Upper lobe of right lung (tissue), 1 donor: ENCODE measurements around the gene GJA1. TPM values are rescaled to one million over a fixed set of nuclear protein-coding genes. Genes with fewer than 3 reads are reported as not detected.

Experiments used
- ATAC-seq: fragments of 200-7000 bp; cut with Tn5 transposase; one replicate; pipeline ENCODE4 v1.9.1; 2020; ENCODE audit warnings: mild to moderate bottlenecking, moderate library complexity
- DNase-seq: peaks from one replicate; pipeline ENCODE4 v3.0.0-alpha.2; 2020
- H3K27ac ChIP-seq: fragments of 200-600 bp; one replicate; pipeline ENCODE4 v1.8.0; 2022
- H3K27me3 ChIP-seq: fragments of 200-600 bp; one replicate; pipeline ENCODE4 v1.8.0; 2022; ENCODE audit warnings: mild to moderate bottlenecking
- H3K36me3 ChIP-seq: fragments of 200-600 bp; one replicate; pipeline ENCODE4 v1.8.0; 2022
- H3K4me1 ChIP-seq: fragments of 200-600 bp; one replicate; pipeline ENCODE4 v1.8.0; 2022
- H3K4me3 ChIP-seq: fragments of 200-600 bp; one replicate; pipeline ENCODE4 v1.8.0; 2022; ENCODE audit warnings: mild to moderate bottlenecking
- H3K9me3 ChIP-seq: fragments of 200-600 bp; one replicate; pipeline ENCODE4 v1.8.0; 2022
- intact Hi-C: fragments of 100-400 bp; cut with DNase I; formaldehyde crosslinking; loops from one replicate; pipeline ENCODE4 v1.11.0; 2022
- total RNA-seq: library from RNA; stranded (reverse); fragmentation: NEBNext Ultra II Directional; extraction: Animal tissue kit (Norgen Biotek cat#: 25700); gene quantifications from one replicate; pipeline ENCODE4 v1.2.1, GENCODE V29; 2021
- TF ChIP-seq, protein P1 (sequence below): fragments of 200-600 bp; IDR thresholded peaks from one replicate; pipeline ENCODE4 v1.8.0; 2022; ENCODE audit warnings: antibody characterized with exemption
- donor health status: DM: no; HTN: yes; CAD: no; lungs with severe emphysema.

The GJA1 gene
- total RNA-seq, 1 donor from 2014 or later = 127 TPM

DNA sequence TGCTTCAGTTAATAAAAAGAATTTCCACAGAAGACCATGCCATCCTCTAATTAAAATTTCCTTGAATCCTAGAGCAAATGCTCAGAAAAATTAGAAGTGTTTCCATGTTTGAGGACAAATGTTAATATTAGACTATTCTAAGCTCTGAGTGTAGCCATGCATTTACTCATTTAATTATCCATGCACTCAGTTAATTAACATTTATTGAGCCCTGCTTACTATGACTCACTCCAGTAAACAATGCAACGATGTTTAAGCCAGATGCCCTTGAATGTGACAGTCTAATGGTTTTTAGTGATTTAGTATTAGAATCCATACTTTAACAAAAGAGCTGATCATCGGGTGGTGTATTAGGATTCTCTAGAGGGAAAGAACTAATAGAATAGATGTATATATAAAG, 37.3 kb upstream of the GJA1 start:
- no peak for DNase-seq
- TF ChIP-seq, protein P1, sequence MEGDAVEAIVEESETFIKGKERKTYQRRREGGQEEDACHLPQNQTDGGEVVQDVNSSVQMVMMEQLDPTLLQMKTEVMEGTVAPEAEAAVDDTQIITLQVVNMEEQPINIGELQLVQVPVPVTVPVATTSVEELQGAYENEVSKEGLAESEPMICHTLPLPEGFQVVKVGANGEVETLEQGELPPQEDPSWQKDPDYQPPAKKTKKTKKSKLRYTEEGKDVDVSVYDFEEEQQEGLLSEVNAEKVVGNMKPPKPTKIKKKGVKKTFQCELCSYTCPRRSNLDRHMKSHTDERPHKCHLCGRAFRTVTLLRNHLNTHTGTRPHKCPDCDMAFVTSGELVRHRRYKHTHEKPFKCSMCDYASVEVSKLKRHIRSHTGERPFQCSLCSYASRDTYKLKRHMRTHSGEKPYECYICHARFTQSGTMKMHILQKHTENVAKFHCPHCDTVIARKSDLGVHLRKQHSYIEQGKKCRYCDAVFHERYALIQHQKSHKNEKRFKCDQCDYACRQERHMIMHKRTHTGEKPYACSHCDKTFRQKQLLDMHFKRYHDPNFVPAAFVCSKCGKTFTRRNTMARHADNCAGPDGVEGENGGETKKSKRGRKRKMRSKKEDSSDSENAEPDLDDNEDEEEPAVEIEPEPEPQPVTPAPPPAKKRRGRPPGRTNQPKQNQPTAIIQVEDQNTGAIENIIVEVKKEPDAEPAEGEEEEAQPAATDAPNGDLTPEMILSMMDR = no peak
- H3K27ac ChIP-seq = no peak overlapping the region
- no peak for ATAC-seq
- H3K9me3 ChIP-seq = no peaks in the 10 kb centered on the region
- H3K4me1 ChIP-seq = no peaks in the 10 kb centered on the region
- H3K27me3 ChIP-seq = no peaks in the 10 kb centered on the region
- intact Hi-C loops = no loop called here
- no peak overlapping the region for H3K4me3 ChIP-seq
- no peaks in the 10 kb centered on the region for H3K36me3 ChIP-seq

DNA sequence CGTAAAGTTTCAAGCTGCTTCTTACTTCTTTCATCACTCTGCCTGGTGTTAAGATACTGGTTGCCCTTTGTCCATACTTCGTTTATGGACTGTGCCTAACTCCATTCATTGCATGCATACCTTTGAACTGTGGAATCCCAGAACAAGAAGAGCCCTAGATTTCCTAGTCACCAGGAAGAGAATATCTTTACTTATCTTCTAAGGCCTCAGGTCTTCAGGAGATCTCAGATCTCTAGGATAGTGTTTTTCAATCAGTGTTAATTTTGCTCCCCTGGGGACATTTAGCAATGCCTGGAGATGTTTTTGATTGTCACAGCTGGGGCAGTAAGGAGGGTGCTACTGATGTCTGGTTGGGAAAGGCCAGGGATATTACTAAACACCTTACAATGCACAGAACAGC, 35.5 kb upstream of the GJA1 start:
- no peak for DNase-seq
- Histone ChIP-seq H3K27ac (no peak overlapping the region), H3K27me3 (no peaks in the 10 kb centered on the region), H3K9me3 (no peaks in the 10 kb centered on the region), H3K4me1 (no peaks in the 10 kb centered on the region), H3K4me3 (no peak overlapping the region), H3K36me3 (no peaks in the 10 kb centered on the region)
- intact Hi-C loops = no loop called here
- TF ChIP-seq, protein P1 = no peak
- ATAC-seq = no peak

DNA sequence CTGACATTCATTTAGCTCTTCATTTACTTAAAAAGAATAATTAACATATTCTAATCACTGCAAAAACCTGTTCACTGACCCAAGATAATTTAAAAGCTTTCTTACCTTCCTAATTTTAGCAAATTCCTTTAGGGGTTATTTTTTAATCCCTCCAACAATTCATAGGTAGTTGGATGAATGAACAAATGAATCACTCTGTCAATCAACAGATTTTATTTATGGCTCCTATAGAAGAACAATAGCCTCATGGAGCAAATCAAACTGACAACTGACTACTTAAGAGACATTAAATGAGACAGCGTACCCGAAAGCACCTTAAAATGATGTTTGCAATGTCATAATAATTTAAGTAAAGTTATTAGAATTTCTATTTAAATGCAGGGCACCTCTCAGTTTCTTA, 31.5 kb upstream of the GJA1 start:
- intact Hi-C loops = no loop called here
- no peaks in the 10 kb centered on the region for H3K9me3 ChIP-seq
- no peak for ATAC-seq
- no peak overlapping the region for H3K4me3 ChIP-seq
- H3K4me1 ChIP-seq = no peaks in the 10 kb centered on the region
- no peak overlapping the region for H3K27ac ChIP-seq
- H3K27me3 ChIP-seq = no peaks in the 10 kb centered on the region
- TF ChIP-seq, protein P1 = no peak
- DNase-seq = no peak
- no peaks in the 10 kb centered on the region for H3K36me3 ChIP-seq

DNA sequence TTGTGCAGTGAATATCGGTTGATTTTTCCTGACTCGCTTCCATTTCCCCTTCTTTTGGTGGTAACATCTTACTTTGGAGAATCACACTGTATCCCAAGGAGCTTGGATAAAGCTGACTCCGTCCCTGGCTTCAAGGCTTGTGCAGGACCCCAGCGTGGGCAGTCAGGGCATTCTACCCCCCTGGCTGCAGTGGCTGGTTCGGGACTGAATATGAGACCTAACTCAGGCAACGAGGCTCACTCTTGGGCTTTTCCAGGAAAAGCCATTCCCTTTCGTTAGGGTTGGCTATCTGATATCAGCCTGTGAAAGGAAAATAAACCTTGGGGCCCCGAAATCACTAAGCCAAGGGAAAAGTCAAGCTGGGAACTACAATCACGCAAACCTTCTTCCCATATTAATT, 30.1 kb upstream of the GJA1 start:
- DNase-seq (no peak), ATAC-seq (no peak)

DNA sequence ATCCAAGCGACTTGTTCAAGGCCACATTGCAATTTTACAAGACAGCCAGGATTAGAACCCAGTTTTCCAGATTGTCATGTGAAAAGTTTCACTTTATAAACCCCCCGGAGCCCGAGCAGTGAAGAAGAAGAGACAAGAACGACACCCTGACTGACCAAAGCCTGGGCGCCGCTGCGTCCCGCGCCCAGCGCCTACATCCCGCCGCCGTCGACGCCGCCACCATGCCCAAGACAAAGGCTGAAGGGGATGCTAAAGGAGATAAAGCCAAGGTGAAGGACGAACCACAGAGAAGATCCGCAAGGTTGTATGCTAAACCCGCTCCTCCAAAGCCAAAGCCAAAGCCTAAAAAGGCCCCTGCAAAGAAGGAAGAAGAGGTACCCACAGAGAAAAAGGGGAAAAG, 27.1 kb upstream of the GJA1 start:
- TF ChIP-seq, protein P1 = no peak
- intact Hi-C loops = no loop called here
- H3K36me3 ChIP-seq = no peaks in the 10 kb centered on the region
- no peak overlapping the region for H3K27ac ChIP-seq
- no peak overlapping the region for H3K4me3 ChIP-seq
- ATAC-seq (no peak), DNase-seq (no peak)
- no peaks in the 10 kb centered on the region for H3K4me1 ChIP-seq
- H3K9me3 ChIP-seq = no peaks in the 10 kb centered on the region
- H3K27me3 ChIP-seq = no peaks in the 10 kb centered on the region

More for the DNA sequence above, 30.1 kb upstream of the GJA1 start:
- no peaks in the 10 kb centered on the region for H3K9me3 ChIP-seq
- H3K4me1 ChIP-seq = no peaks in the 10 kb centered on the region
- no peak overlapping the region for H3K4me3 ChIP-seq
- no peaks in the 10 kb centered on the region for H3K27me3 ChIP-seq
- TF ChIP-seq, protein P1 = no peak
- no peaks in the 10 kb centered on the region for H3K36me3 ChIP-seq
- intact Hi-C loops = no loop called here
- no peak overlapping the region for H3K27ac ChIP-seq

DNA sequence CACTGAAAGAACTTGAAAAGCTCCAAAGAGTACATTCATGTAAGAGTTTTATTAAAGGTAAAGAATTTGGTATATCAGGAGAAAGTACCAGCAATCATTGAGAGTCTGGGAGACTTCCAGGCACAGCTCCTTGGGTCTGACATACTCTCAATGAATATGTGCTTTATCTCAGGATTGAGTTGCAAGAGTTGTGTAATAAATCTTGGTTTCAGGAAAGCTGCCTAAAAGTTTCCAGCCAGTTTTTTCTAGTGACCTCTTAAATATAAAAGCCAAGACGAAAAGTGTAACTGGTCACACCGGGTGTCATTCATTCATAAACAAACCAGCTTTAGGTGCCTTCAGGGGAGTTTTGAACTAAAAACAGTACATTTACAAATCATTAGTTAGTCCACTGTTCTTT, 21.6 kb upstream of the GJA1 start:
- no peaks in the 10 kb centered on the region for H3K9me3 ChIP-seq
- H3K27ac ChIP-seq = no peak overlapping the region
- DNase-seq (no peak), ATAC-seq (peak; percentile 38)
- intact Hi-C loops = no loop called here
- H3K4me1 ChIP-seq = no peaks in the 10 kb centered on the region
- no peaks in the 10 kb centered on the region for H3K27me3 ChIP-seq
- H3K36me3 ChIP-seq = no peaks in the 10 kb centered on the region
- TF ChIP-seq, protein P1 = no peak
- H3K4me3 ChIP-seq = no peak overlapping the region
